Islet of Langerhans (tissue), 1 donor: Measurements from ENCODE around the gene AHR.
A peak's percentile ranks its signal among the peaks of the same experiment; 100 is the strongest.

Experiments used
- FAIRE-seq: peaks from one replicate; lab custom pipeline; 2011; peaks lifted over from hg19 to GRCh38; lab: Jason Lieb, UNC

The AHR gene

DNA sequence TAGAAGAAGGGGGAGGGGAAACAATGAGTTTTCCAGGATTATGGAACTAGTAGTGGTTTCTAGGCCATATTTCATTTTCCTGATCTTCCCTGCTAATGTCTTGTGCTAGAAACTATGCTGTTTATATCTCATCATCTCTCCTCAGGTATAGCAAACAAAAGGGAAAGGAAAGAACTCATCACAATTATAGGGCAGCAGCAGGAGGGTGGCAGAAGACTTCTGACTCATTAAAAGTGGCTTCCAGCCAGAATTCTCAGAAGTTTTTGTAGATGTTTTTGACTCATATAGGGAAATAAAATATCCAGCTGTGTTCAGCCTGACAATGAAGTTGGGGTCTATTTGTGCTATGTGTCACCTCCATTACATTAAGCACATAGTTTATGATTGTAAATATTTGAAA, 6.5 kb downstream of the AHR start:
- FAIRE-seq, result no peak

DNA sequence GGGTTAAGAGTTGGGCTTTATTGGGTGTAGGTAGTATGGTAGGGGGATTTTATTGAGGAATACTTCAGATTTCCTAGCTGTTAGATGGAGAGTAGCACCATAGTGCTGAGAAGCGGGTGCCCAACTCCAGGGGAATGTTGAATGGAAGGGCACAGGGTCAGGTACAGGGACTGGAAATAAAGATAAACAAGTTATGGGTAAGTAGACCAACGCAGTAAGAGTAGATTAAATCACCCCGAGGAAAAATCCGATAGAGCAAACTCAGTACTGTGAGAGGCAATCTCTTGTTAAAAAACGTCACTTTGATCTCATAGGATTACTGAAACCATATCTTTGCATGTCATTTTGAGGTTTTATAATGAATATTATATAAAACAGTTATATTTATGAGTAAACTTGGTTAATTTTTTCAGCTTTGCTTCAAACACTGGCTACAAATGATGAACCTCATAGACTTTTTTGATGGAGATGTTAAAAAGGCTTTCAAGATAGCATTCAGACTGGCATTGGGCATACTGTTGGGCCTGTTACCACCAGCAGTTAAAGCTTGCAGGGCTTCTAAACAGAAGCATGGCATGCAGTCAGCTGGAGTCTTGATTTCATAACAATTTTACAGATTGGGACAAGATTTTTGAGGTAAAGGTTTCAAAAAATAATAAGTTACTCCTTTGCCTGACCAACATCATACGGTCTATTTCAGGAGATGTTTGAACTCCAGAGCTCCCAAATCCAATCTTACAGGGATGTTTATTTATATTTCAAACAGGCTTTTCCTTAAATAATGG, 7.1 kb downstream of the AHR start:
- no peak for FAIRE-seq

DNA sequence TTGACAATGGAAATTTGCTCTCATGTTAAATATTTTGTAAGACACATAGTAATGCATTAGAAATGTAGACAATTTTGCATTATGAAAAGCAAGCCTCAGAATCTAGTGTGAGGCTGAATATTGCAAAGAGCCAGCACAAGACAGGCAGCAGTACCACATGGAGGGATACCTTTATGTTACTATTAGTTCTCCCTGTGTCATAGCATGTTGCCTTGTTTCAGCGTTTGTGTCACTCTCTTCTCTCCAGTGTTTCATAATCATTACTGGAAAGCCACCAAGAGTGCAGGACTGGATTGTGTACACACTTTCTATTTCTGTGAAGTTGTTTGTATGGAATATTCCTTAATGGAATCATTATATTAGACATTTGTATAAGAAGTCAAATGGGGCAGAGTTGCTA, 8.5 kb downstream of the AHR start:
- peak; percentile 93 for FAIRE-seq

DNA sequence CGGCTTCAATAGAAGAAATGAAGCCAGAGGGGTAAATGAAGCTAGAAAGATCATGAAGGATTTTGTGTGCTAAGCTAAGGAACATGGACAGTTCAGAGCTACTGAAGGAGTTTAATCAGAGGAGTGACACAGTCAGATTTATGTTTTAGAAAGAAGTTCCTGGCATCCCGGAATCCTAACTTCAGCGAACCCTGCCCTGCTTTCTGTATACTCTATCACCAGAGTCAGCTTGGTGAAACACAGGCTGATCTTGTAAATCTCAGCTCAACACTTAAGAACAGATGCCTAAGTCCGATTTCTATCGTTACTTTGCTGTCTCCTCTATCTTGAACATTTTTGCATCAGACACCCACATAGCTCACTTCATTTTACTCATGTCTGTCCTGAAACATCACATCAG, 9.1 kb downstream of the AHR start:
- FAIRE-seq, result no peak

DNA sequence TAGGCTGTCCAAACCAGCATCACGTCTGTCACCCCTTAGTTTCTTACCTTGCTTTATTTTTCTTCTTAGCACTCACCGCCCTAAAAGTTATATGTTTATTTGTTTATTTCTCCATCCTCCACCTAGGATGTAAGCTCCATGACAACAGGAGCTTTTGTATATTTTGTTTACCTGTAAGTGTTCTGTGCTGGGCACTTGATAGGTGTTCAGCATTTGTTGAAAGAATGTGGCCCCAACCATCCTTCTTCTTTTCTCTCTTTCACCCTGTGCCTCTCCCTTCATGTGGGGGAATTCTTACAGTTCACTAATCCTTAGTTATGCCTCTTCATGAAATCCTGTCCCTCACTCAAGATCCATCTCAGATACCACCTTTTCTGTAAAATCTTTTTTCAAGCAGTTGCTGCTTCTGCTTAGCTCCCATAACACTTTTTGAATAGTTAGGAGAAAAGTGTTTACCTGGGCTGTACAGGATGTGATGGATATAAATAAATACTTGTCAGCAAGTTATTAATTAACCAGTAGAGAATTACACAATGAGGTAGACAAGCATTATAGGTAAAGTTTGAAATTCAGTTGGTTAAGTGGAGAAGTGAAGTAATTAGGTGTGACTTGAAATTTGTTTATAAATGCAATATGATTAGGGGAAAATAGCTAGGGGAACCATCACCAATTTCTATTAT, 9.7 kb downstream of the AHR start:
- FAIRE-seq, result peak; percentile 81

DNA sequence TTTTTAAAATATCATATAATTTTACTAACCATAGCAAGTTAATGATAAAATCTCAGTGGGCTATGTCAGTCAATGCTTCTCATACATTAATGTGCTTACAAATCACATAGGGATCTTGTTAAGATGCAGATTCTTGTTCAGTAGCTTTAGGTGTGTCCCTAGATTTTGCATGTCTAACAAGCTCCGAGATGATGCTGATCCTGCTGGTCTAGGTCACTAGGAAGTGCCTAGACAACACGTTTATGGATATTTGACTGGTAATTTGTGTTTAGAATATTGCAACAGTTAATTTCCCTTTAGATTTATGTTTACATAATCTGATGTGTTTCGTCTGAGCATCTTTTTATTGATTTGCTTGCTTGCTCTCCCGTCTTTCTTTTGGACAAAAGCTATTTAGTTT, 12.7 kb downstream of the AHR start:
- FAIRE-seq, result no peak

DNA sequence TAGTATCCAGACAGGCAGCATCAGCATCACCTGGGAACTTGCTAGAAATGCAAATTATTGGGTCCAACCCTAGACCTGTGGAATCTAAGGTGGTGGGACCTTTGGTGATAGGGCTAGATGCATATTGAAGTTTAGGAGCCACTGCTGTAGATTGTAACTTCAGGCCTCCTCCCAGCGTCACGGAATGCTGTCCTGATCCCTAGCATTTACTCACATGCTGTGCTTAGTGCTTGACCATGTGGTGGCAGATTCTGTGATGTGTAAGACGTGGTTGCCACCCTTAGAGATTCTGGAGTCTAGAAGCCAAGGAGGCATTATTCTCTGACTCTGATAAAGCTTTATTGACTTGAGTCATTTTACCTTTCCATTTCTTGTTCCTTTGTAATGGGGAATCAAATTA, 13.5 kb downstream of the AHR start:
- no peak for FAIRE-seq

DNA sequence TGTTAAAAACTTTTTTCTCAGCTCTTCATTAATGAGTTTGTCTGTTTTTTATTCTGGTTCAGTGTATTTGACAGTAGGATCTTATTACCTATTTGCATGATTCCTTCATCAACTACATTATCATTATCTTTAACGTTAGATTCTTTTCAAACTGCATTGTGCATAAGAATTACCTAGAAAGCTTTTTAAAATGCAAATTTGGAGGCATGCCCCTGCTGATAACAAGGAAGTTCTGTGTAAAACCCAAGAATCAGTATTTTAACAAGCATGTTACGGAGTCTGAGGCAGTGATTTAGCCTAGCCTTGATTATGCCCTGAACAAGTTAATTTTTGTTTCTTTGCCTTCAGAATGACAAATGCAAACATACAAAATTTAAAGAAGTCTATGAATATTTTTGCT, 14.2 kb downstream of the AHR start:
- no peak for FAIRE-seq

DNA sequence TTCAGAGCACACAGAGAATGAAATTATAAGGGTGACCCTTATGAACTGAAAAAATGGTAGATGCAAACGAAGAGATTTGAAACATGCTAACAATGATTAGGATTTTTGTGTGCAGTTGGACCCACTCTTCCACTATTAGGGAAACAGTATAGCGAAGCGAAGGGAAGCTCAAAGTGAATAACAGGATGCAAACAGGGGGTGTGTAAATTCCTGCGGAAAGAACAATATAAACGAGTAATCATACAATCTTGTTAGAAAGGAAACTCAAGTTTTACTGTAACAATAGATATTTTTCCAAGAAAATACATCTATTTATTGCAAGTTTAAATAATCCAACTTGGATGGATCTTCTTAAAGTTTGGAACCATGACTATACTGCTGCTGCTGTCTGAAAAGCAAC, 14.7 kb downstream of the AHR start:
- FAIRE-seq, result peak; percentile 17

DNA sequence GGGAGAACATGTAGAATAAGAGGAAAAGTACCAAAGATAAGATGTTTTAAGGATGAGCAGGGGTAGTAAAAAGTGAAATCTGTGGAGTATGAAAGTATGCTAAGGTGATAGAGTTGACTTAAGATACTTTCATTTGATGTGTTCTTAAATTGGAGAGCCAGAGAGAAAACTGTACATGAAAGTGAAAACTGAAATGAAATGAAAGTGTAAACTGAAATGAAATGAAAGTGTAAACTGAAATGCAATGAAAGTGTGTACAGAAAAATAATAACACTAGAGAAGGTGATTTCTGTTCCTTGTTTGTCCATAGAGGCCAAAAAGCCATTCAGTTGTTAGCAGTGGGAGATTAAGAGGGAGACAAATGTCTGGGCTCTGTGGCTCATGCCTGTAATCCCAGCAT, 17.5 kb downstream of the AHR start:
- no peak for FAIRE-seq

DNA sequence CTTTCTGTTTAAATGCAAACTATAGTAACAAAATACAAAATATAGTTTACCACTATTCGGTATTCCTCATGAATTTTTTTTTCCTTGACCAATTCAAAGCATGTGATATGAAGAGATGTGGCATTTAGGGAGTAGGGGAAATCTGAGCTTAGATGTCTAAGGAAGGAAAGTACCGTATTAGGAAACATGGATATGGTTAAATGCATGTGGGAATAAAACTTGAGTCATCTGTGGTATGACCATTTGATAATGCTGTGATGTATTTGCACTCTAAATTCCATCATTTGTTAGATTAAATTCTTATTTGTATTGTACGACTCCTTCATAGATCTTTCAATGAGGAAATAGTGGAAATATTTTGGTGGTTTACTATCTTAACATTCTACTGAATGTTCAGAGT, 19.7 kb downstream of the AHR start:
- FAIRE-seq, result no peak

DNA sequence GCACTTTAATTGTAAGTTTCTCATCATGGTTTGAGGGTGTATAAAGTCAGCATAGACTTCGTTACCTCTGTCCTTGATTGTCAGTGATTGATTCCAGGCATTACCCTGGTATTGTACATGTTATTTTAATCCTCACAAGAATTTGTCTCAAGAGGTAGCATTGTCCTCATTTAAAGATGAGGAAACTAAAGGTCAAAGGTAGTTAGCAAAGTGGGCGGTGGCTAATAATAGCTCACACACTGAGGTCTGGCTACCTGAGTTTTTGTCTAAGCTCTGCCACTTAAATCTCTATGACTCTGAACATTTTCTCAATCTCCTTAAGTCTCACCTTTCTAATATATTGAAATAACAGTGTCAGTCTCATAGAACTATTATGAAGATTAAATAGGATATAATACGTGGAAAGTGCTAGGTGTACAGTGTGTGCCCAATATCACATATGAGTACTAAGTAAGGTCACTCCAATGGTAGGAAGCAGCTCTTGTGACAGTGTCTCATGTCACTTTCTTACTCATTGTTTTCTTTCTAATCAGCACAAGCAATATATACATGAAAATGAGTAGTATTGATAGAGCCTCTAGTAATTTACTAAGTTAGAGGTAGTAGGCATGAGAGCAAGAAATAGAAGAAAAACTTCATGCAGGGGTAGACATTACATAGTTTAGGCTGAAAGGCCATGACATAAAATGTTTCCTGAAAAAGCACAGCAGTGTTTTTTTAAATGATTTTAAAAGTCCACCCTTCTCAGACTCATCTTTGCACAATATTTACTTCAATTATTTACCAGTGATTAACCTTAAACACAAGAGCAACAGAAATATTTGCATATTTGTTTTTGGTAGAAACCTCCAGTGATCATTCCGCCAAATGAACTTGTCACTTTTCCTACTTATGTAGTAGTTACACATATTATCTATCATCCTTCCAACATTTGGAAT, 21.0 kb downstream of the AHR start:
- no peak for FAIRE-seq

DNA sequence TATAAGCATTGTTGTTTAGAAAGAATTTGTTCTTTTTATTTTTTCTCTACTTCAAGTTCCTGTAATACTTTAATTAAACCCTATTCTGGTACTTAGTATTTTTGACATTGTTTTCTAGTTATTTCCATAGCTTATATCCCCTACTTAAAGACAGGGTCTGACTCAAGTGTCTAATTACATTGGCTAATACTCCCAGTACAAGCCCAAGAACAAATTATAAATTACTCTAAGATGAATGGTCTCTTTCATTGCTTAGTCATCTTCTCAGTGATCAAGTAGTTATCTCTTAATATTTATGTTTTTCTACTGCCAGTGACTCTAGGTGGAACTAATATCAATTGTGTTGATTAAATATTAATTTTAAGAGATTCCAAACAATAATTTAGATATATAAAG, 21.6 kb downstream of the AHR start:
- peak; percentile 98 for FAIRE-seq

DNA sequence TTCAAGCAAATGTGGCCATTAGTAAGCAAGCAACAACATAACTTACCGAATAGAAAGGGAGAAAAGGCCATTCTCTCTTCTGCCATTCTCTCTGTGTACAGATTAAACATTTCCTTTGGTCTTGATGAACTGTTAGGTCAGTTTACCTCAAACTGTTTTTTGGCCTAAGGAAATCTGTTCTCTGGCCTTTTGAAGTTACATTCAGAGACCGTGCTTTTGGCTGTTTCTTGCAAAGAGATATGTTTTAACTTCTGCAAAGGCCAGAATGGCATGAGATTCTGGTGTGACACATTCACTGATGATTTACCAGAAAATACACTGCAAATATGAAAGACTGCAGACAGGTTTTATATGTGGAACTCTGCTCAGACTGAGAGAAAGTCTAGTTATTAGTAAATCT, 22.2 kb downstream of the AHR start:
- peak; percentile 41 for FAIRE-seq

DNA sequence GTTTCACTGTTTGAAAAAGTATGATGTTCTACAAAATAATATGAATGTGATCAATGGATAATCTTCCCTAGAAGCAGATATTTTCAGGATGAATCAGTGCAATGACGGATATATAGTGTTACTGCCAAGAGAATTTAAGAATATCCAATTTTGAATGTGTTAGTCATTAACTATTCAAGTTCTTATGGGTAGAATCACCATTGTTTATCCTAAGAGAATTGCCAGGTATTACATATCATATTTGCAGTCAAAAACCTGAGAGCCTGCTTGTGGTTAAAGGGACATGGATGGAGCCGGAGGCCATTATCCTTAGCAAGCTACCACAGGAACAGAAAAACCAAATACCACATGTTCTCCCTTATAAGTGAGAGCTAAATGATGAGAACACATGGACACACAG, 26.9 kb downstream of the AHR start:
- FAIRE-seq, result no peak

DNA sequence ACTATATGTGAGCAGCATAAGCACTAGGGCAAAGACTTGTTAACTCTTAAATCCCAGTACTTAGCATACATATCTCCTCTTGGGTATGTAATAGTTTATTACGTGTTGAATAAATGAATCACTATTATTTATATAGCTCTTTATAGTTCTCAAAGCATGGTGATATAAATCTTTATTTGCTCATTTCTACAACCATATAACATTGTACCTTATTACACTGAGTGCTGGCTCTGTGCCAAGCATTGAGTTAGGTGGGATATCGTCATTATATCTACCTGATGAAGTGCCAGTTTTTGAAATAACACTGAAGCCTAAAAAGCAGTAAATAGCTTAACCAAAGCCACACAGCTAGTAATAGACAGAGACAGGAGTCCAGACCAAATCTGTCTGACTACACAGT, 27.9 kb downstream of the AHR start:
- no peak for FAIRE-seq

DNA sequence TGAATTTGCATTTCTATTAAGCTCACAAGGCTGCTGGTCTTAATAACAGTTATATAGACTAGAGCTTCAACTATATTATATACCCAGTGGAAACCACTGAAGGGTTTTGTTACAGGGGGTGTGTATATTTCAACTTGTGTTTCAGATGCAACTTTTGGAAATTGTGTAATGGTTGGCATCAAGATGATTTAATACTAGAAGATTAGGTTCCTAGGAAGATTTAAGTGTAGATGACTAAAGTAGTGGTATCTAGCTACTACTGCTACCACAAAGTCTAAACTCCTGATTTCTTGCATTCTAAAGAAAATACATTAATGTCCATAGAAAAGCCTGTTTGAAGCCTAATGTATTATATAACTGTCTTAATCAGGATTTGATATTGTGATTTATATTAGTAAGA, 30.2 kb downstream of the AHR start:
- peak; percentile 65 for FAIRE-seq

DNA sequence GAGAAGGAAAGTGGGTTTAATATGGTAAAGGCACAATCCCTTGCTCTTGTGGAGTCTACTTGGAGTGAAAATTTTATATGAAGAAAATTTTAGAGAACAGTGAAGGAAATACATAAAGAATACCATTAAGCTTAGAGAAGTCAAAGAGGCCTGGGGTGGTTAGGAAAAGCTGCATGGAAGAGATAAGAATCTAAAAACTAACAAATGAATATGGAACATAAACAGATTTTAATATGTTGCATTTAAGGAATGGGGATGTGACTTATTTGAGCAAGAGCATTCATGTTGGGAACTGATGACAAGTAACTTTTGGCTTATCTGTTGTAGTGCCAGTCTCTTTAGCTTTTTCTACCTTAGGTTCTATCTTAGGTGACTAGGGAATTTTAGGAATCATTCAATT, 31.0 kb downstream of the AHR start:
- FAIRE-seq, result no peak

DNA sequence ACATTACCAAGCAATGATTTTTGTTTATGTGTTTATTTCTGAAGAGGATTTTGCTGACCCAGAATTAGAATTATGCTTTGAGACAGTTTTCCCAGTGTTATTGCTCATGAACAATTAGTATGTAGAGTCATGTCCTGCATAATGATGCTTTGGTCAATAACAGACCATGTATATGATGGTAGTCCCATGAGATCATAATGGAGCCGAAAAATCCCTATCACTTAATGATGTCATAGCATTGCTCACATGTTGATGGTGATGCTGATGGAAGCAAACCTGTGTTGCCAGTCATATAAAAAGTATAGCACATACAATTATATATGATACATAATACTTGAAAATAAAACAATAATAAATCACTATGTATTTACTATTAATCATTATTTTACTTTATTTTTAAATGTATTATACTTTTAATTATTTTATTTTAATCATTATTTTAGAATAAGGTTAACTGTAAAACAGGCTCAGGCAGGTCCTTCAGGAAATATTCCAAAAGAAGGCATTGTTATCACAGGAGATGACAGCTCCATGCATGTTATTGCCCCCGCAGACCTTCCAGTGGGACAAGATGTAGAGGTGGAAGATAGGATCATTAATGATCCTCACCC, 33.5 kb downstream of the AHR start:
- no peak for FAIRE-seq

DNA sequence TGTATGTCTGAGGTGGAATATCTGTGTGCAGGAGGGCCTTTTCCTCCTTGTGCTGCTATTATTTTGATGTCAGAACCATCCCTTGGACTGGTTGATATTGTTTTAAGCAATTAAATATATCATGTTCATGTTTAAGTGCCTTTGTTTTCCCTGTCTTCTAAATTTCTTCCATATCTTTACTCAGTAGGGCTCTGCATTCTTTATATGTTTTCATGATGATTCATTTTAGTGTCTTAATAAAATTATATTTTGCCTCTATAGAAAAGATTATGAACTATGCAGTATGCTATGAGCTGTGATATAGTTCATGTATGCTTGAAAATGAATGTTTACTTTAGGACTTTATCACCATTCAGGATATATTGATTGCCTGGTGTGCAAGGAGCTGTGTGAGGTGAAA, 34.8 kb downstream of the AHR start:
- FAIRE-seq, result no peak

DNA sequence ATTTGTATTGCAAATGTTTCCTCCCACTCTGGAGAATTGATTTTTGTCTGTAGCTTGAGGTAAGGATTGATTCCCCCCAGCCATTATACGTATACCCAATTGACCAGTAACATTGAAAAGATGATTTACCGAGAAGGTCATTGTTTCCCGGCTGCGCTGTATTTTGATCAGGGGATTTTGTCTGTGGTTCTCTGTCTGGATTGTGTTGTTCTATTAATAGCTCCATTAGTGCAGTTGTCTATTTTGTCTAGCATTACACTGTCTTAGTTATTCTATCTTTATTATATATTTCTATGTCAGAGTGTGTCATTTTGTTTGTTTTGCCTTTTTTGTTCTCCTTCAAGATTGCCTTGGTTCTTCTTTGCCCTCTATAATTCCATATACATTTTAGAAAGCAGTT, 37.7 kb downstream of the AHR start:
- FAIRE-seq, result no peak

DNA sequence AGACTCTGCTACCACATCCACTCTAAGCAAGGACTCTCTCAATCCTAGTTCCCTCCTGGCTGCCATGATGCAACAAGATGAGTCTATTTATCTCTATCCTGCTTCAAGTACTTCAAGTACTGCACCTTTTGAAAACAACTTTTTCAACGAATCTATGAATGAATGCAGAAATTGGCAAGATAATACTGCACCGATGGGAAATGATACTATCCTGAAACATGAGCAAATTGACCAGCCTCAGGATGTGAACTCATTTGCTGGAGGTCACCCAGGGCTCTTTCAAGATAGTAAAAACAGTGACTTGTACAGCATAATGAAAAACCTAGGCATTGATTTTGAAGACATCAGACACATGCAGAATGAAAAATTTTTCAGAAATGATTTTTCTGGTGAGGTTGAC, 40.7 kb downstream of the AHR start:
- no peak for FAIRE-seq

DNA sequence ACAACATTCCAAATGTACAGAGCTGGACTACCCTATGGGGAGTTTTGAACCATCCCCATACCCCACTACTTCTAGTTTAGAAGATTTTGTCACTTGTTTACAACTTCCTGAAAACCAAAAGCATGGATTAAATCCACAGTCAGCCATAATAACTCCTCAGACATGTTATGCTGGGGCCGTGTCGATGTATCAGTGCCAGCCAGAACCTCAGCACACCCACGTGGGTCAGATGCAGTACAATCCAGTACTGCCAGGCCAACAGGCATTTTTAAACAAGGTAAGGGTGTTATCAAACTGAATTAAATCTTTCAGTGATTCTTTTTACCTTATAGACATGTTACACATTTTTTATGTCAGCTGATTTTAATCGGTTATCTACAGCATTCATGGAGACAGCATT, 41.5 kb downstream of the AHR start:
- FAIRE-seq, result no peak
